Smooth muscle cell (in vitro differentiated cells): ENCODE measurements around the gene DHDH. TPM values are rescaled to one million over a fixed set of nuclear protein-coding genes. Genes with fewer than 3 reads are reported as not detected.

Source experiments
- DNase-seq: peaks from one replicate; lab custom pipeline; 2025; ENCODE audit not compliant: unreplicated experiment; lab: John Stamatoyannopoulos, UW
- H2AFZ ChIP-seq: fragments of 200-600 bp; sonication (generic); 2 replicates; pipeline ENCODE4 v1.6.0; 2016; ENCODE audit warnings: antibody characterized with exemption, low read depth, mild to moderate bottlenecking
- H3F3A ChIP-seq: fragments of 200-600 bp; sonication (generic); 2 replicates; pipeline ENCODE4 v1.6.0; 2017; ENCODE audit warnings: antibody characterized with exemption, low read depth
- H3K27ac ChIP-seq: fragments of 200-600 bp; sonication (generic); 2 replicates; pipeline ENCODE4 v1.5.1; 2016; ENCODE audit warnings: low read depth, mild to moderate bottlenecking
- H3K27me3 ChIP-seq: fragments of 200-600 bp; sonication (generic); 2 replicates; pipeline ENCODE4 v1.6.1; 2016; ENCODE audit warnings: low read depth, mild to moderate bottlenecking
- H3K36me3 ChIP-seq: fragments of 200-600 bp; sonication (generic); 2 replicates; pipeline ENCODE4 v1.5.1; 2016; ENCODE audit warnings: low read depth
- H3K4me1 ChIP-seq: fragments of 200-600 bp; sonication (generic); 2 replicates; pipeline ENCODE4 v1.5.1; 2016; ENCODE audit warnings: low read depth
- H3K4me2 ChIP-seq: fragments of 200-600 bp; sonication (generic); 2 replicates; pipeline ENCODE4 v1.6.0; 2016; ENCODE audit warnings: mild to moderate bottlenecking
- H3K4me3 ChIP-seq: fragments of 200-600 bp; sonication (generic); 2 replicates; pipeline ENCODE4 v1.5.1; 2016; ENCODE audit warnings: mild to moderate bottlenecking
- H3K79me2 ChIP-seq: fragments of 200-600 bp; sonication (generic); 2 replicates; pipeline ENCODE4 v1.6.0; 2016; ENCODE audit warnings: low read depth, mild to moderate bottlenecking
- H3K9ac ChIP-seq: fragments of 200-600 bp; sonication (generic); 2 replicates; pipeline ENCODE4 v1.6.0; 2016; ENCODE audit warnings: low read depth
- H3K9me3 ChIP-seq: fragments of 200-600 bp; sonication (generic); replicated peaks from 2 replicates; pipeline ENCODE4 v1.5.1; 2016; ENCODE audit warnings: low read depth
- H4K20me1 ChIP-seq: fragments of 200-600 bp; sonication (generic); 2 replicates; pipeline ENCODE4 v1.6.0; 2016; ENCODE audit warnings: low read depth
- WGBS: methylation state at CpG from one replicate; pipeline ENCODE4 v1.1.7; 2016; ENCODE audit warnings: low lambda C conversion rate; 5-methylcytosine and 5-hydroxymethylcytosine counted together
- polyA plus RNA-seq: library from polyadenylated mRNA; unstranded; fragments of >200 nt; fragmentation: Nextera tagmentation; extraction: Ambion mirVana; gene quantifications from 2 replicates; pipeline ENCODE4 v1.2.1, GENCODE V29; 2016
- total RNA-seq: library from RNA; depleted of rRNA; stranded (reverse); fragments of >200 nt; gene quantifications from 2 replicates; pipeline ENCODE4 v1.2.3, GENCODE V29; 2014
- TF ChIP-seq, protein P1 (sequence below): fragments of 200-600 bp; sonication (generic); IDR thresholded peaks from 2 replicates; pipeline ENCODE4 v1.5.1; 2017; ENCODE audit warnings: borderline replicate concordance, mild to moderate bottlenecking, antibody characterized with exemption; ENCODE audit not compliant: insufficient read depth, poor library complexity, severe bottlenecking

DHDH gene
- total and polyA plus RNA-seq, 2 experiments from 2014 or later = 0.27 to 1.0 TPM

DNA sequence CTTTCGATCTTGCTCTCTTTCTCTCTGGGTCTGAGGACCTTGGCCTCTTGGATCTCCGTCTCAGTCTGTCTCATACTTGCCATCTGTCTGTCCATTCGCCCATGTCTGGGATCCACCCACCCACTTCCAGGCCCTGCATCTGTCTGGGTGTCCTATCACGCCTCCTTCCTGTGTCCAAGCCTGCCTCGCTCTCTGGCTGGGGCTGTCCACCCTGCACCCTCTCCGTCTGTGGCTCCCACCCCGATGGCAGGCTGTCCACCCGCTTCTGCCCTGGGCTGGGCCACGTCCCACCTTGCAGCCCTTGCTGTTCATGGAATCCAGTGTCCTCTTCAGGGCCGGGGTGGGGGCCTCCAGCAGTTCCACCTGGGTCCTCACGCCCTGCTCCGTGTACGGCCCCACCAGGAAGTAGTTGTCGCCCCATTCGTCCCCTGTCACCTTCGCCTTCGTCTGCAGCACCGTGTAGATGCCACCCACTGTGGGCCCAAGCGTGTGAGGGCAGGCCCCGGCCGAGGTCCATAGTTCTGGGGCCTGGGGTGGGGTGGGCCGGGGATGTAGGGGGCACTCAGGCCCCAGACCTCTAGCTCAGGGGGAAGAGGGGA is 57.6 kb downstream of the DHDH start:
- H3K27me3 ChIP-seq = no peaks in the 10 kb centered on the region
- TF ChIP-seq, protein P1, sequence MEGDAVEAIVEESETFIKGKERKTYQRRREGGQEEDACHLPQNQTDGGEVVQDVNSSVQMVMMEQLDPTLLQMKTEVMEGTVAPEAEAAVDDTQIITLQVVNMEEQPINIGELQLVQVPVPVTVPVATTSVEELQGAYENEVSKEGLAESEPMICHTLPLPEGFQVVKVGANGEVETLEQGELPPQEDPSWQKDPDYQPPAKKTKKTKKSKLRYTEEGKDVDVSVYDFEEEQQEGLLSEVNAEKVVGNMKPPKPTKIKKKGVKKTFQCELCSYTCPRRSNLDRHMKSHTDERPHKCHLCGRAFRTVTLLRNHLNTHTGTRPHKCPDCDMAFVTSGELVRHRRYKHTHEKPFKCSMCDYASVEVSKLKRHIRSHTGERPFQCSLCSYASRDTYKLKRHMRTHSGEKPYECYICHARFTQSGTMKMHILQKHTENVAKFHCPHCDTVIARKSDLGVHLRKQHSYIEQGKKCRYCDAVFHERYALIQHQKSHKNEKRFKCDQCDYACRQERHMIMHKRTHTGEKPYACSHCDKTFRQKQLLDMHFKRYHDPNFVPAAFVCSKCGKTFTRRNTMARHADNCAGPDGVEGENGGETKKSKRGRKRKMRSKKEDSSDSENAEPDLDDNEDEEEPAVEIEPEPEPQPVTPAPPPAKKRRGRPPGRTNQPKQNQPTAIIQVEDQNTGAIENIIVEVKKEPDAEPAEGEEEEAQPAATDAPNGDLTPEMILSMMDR = no peak
- peak overlapping the region; percentile 86 for H3K4me3 ChIP-seq
- no peak for DNase-seq
- H3K4me2 ChIP-seq = peak overlapping the region; percentile 92
- no peak overlapping the region for H2AFZ ChIP-seq
- H3K4me1 ChIP-seq = peaks cover 16% of the 10 kb centered on the region
- peaks cover 60% of the 10 kb centered on the region for H3K79me2 ChIP-seq
- H3K9me3 ChIP-seq = no peaks in the 10 kb centered on the region
- no peaks in the 10 kb centered on the region for H3F3A ChIP-seq
- peak overlapping the region; percentile 84 for H3K9ac ChIP-seq
- WGBS = 92% methylated on average over 21 of the region's 22 CpGs
- H3K36me3 ChIP-seq = no peaks in the 10 kb centered on the region
- peak overlapping the region; percentile 82 for H3K27ac ChIP-seq
- H4K20me1 ChIP-seq = peaks cover 41% of the 10 kb centered on the region

DNA sequence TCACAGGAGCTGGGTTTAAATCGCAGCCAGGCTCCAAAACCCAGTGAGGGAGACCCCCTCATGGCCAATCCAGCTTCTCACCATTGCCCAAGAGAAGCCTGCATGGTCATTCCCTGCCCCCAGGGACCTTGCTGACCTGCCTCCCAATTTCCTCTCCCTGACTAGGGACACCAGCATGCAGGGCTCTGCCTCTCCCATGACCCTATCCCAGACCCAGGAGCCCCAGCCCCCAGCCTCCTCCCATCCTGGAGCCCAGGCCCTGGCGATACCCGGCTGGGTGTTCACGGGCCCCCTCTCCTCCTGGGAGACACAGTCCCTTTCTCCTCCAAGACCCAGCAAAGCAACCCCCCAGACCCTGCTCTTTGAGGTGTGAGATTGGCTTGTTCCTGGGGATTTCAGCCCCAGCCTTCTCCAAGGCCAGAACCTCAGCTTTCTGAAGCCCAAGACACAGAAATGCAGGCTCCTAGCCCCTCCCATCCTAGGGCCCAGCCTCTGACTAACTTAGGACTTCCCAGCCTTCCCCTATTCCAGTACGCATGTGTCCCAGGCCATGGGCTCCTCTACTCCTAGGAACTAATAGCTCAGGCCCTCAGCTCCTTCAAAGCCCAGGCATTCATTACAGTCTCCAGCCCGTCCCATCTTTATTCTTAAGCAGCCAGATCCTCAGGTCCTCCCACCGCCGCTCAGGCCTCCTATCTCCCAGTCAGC is 58.5 kb downstream of the DHDH start:
- H3K27ac ChIP-seq = peak overlapping the region; percentile 82
- 33% methylated on average over 8 of the region's 8 CpGs for WGBS
- no peaks in the 10 kb centered on the region for H3F3A ChIP-seq
- H4K20me1 ChIP-seq = peaks cover 44% of the 10 kb centered on the region
- no peaks in the 10 kb centered on the region for H3K27me3 ChIP-seq
- no peaks in the 10 kb centered on the region for H3K9me3 ChIP-seq
- DNase-seq = no peak
- peak overlapping the region; percentile 86 for H3K4me3 ChIP-seq
- TF ChIP-seq, protein P1 = no peak
- peaks cover 69% of the 10 kb centered on the region for H3K79me2 ChIP-seq
- H3K4me1 ChIP-seq = peaks cover 16% of the 10 kb centered on the region
- peak overlapping the region; percentile 30 for H2AFZ ChIP-seq
- H3K9ac ChIP-seq = peak overlapping the region; percentile 84
- no peaks in the 10 kb centered on the region for H3K36me3 ChIP-seq
- H3K4me2 ChIP-seq = peak overlapping the region; percentile 92

DNA sequence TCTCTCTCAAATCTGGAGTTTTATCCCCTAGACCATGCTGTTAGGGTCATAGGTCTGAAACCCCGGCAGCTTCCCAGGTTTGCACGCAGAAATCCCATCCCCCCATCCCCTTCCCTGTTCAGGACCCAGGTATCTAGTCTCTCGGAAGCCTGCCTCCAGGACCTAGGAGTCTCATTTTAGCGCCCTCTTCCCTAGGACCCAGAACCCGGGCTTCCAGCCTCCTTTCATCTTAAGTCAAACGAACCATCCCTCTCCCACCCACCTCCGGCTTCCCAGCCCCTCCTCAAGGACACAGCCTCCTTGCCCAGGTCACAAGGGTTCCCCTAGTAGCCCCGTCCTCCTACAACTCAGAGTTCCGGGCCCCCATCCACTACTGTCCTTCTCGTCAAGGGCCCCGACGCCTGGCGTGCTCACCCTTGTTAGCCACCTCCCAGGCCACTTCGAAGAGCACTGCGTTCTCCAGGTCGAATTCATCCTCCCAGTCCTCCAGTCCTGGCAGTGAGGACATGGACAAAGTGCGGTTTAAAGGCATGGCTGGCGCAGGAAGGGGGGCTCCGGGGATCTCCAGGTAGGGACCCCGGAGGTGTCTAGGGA is 59.2 kb downstream of the DHDH start:
- peak overlapping the region; percentile 30 for H2AFZ ChIP-seq
- H4K20me1 ChIP-seq = peaks cover 48% of the 10 kb centered on the region
- H3F3A ChIP-seq = no peaks in the 10 kb centered on the region
- no peak for DNase-seq
- H3K9me3 ChIP-seq = no peaks in the 10 kb centered on the region
- H3K9ac ChIP-seq = peak overlapping the region; percentile 84
- no peaks in the 10 kb centered on the region for H3K27me3 ChIP-seq
- no peaks in the 10 kb centered on the region for H3K36me3 ChIP-seq
- peak overlapping the region; percentile 82 for H3K27ac ChIP-seq
- H3K4me3 ChIP-seq = peak overlapping the region; percentile 86
- peak overlapping the region; percentile 92 for H3K4me2 ChIP-seq
- peaks cover 16% of the 10 kb centered on the region for H3K4me1 ChIP-seq
- WGBS = 1% methylated on average over 20 of the region's 20 CpGs
- TF ChIP-seq, protein P1 = no peak
- peaks cover 72% of the 10 kb centered on the region for H3K79me2 ChIP-seq
